Gastroesophageal sphincter (tissue), 3 donors: ENCODE data around the gene CNTNAP5.

ENCODE experiments used
- EP300 ChIP-seq: sonication (generic); formaldehyde crosslinking; IDR thresholded peaks from one replicate; pipeline ENCODE4 v1.6.1; 2017; ENCODE audit warnings: antibody characterized with exemption, mild to moderate bottlenecking
- POLR2AphosphoS5 ChIP-seq: sonication (generic); formaldehyde crosslinking; IDR thresholded peaks from one replicate; pipeline ENCODE4 v1.6.1; 2017; ENCODE audit warnings: antibody characterized with exemption
- TF ChIP-seq, protein P1 (sequence below), 4 experiments: fragments of 200-600 bp in 2 of 4; fragments of 450-650 bp in 2 of 4; sonication (generic) in 1 of 4; IDR thresholded peaks; one replicate each; pipeline ENCODE4 v1.5.1; 2017 to 2019; ENCODE audit warnings: antibody characterized with exemption in 4 of 4, mild to moderate bottlenecking in 2 of 4, moderate library complexity in 2 of 4

DNA sequence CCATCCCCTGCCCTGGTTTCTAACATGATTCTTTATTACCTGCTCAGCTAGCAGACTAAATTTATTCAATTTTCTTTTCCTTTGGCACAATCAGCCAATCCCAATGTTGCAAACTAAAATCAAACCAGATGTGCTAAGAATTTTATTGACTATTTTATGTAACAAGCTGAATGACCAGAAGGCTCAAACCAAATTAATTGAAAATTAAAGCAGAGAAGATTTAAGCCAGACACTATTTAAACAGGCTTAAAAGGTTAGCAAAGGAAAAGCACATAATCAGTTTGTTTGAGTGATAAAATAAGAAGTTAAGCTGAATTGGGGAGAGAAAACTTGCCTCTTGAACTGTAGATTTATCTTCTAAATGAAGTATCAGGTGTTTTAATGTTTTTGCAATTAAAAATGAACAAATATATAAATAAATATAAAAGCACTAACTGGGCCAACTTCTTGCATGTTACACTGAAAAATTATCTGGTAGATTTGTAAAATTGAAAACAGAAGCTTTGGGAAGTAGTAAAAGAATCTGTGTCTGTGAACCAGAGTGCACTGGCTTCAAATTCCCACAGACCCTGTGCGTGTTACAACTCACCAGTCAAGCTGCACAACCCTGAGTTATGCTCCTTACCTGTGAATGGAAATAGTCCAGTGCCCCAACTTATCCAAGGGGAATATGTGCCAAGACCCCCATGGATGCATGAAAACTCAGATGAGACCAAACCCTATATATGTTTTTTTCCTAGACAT is 283.4 kb downstream of the CNTNAP5 start:
- TF ChIP-seq EP300 (no peak), POLR2AphosphoS5 (no peak)
- TF ChIP-seq, protein P1, sequence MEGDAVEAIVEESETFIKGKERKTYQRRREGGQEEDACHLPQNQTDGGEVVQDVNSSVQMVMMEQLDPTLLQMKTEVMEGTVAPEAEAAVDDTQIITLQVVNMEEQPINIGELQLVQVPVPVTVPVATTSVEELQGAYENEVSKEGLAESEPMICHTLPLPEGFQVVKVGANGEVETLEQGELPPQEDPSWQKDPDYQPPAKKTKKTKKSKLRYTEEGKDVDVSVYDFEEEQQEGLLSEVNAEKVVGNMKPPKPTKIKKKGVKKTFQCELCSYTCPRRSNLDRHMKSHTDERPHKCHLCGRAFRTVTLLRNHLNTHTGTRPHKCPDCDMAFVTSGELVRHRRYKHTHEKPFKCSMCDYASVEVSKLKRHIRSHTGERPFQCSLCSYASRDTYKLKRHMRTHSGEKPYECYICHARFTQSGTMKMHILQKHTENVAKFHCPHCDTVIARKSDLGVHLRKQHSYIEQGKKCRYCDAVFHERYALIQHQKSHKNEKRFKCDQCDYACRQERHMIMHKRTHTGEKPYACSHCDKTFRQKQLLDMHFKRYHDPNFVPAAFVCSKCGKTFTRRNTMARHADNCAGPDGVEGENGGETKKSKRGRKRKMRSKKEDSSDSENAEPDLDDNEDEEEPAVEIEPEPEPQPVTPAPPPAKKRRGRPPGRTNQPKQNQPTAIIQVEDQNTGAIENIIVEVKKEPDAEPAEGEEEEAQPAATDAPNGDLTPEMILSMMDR (IDR thresholded peaks at IDR 0.05): no peak
